Neuronal stem cell (in vitro differentiated cells): ENCODE results near the gene GMNN.
"Not testable (repeated sequence)": the region's sequence is repeated elsewhere in the genome, so short reads cannot be mapped to it uniquely, and the experiment has no call there.

Experiments
- DNase-seq: peaks from one replicate; pipeline ENCODE4 v3.0.0-alpha.2; 2013; ENCODE audit warnings: low spot score
- H2AFZ ChIP-seq: one replicate; pipeline ENCODE4 v1.6.1; 2013; ENCODE audit warnings: mild to moderate bottlenecking, low read length, inconsistent platforms
- H2AK5ac ChIP-seq: 2 replicates; pipeline ENCODE4 v1.6.1; 2013; ENCODE audit warnings: low read depth, mild to moderate bottlenecking, inconsistent platforms, low read length, moderate library complexity, mixed read lengths
- H2BK120ac ChIP-seq: 2 replicates; pipeline ENCODE4 v1.6.1; 2013; ENCODE audit warnings: low read depth, mild to moderate bottlenecking, inconsistent platforms, low read length, moderate library complexity, mixed read lengths
- H2BK12ac ChIP-seq: one replicate; pipeline ENCODE4 v1.6.1; 2013; ENCODE audit warnings: low read length, inconsistent platforms
- H2BK15ac ChIP-seq: 2 replicates; pipeline ENCODE4 v1.6.1; 2013; ENCODE audit warnings: mild to moderate bottlenecking, low read length, inconsistent platforms, mixed read lengths
- H2BK5ac ChIP-seq: one replicate; pipeline ENCODE4 v1.6.1; 2013; ENCODE audit warnings: inconsistent platforms, mild to moderate bottlenecking, low read length, moderate library complexity
- H3K14ac ChIP-seq: one replicate; pipeline ENCODE4 v1.6.1; 2013; ENCODE audit warnings: low read length, inconsistent platforms
- H3K18ac ChIP-seq: 2 replicates; pipeline ENCODE4 v1.6.1; 2013; ENCODE audit warnings: low read length, inconsistent platforms
- H3K23ac ChIP-seq: 2 replicates; pipeline ENCODE4 v1.6.1; 2013; ENCODE audit warnings: low read depth, mild to moderate bottlenecking, mixed read lengths, low read length, inconsistent platforms; ENCODE audit not compliant: poor library complexity
- H3K27ac ChIP-seq: replicated peaks from 3 replicates; pipeline ENCODE4 v1.5.1; 2013; ENCODE audit warnings: low read length, inconsistent platforms
- H3K27me3 ChIP-seq, 3 experiments: 2 replicates each; pipeline ENCODE4 v1.6.1; 2013; ENCODE audit warnings: low read length in 3 of 3, mild to moderate bottlenecking in 2 of 3, inconsistent platforms in 1 of 3, low read depth in 1 of 3, mixed read lengths in 1 of 3, moderate library complexity in 1 of 3; ENCODE audit not compliant: control insufficient read depth in 3 of 3, insufficient read depth in 3 of 3
- H3K36me3 ChIP-seq, 2 donors: replicated peaks in 1 of 2; 2 replicates each; pipeline ENCODE4 v1.6.1; 2013; ENCODE audit warnings: low read length in 2 of 2; ENCODE audit not compliant: control insufficient read depth in 2 of 2, insufficient read depth in 2 of 2
- H3K4ac ChIP-seq: 2 replicates; pipeline ENCODE4 v1.6.1; 2013; ENCODE audit warnings: inconsistent platforms, mild to moderate bottlenecking, low read length, moderate library complexity
- H3K4me1 ChIP-seq, 2 donors: 1 replicate in 1 of 2; 2 replicates in 1 of 2; pipeline ENCODE4 v1.6.1; 2013; ENCODE audit warnings: low read length in 2 of 2, low read depth in 1 of 2; ENCODE audit not compliant: control insufficient read depth in 2 of 2, insufficient read depth in 1 of 2
- H3K4me2 ChIP-seq: one replicate; pipeline ENCODE4 v1.6.1; 2013; ENCODE audit warnings: mild to moderate bottlenecking, low read length, inconsistent platforms; ENCODE audit not compliant: insufficient read depth, poor library complexity, severe bottlenecking
- H3K4me3 ChIP-seq, 2 donors: 2 replicates each; pipeline ENCODE4 v1.5.1; 2013; ENCODE audit warnings: low read length in 2 of 2, mild to moderate bottlenecking in 2 of 2, inconsistent platforms in 1 of 2, moderate library complexity in 1 of 2
- H3K79me1 ChIP-seq: one replicate; pipeline ENCODE4 v1.6.1; 2013; ENCODE audit warnings: low read depth, mild to moderate bottlenecking, inconsistent platforms, low read length, moderate library complexity
- H3K9ac ChIP-seq: one replicate; pipeline ENCODE4 v1.6.1; 2013; ENCODE audit warnings: mild to moderate bottlenecking, low read depth, low read length, inconsistent platforms; ENCODE audit not compliant: poor library complexity
- H3K9me3 ChIP-seq, 2 donors: replicated peaks in 1 of 2; 2 replicates each; pipeline versions ENCODE3 to v1.6.1; 2013; ENCODE audit warnings: low read length in 2 of 2, mild to moderate bottlenecking in 2 of 2, inconsistent platforms in 1 of 2, low read depth in 1 of 2, mixed read lengths in 1 of 2, moderate library complexity in 1 of 2; ENCODE audit not compliant: control insufficient read depth in 2 of 2, insufficient read depth in 1 of 2
- H4K8ac ChIP-seq: one replicate; pipeline ENCODE4 v1.6.1; 2013; ENCODE audit warnings: low read depth, mild to moderate bottlenecking, inconsistent platforms, low read length, moderate library complexity
- H4K91ac ChIP-seq: one replicate; pipeline ENCODE4 v1.6.1; 2013; ENCODE audit warnings: low read length, low read depth, mild to moderate bottlenecking, inconsistent platforms; ENCODE audit not compliant: poor library complexity
- WGBS, 2 donors: extraction: QIAGEN DNeasy Blood & Tissue Kit; methylation state at CpG; one replicate each; pipeline ENCODE4 v1.1.7; 2013; ENCODE audit warnings: missing lambda C conversion rate in 2 of 2, mixed read lengths in 1 of 2; ENCODE audit not compliant: insufficient read length in 2 of 2, insufficient replicate concordance in 1 of 2; ENCODE audit errors: extremely low coverage in 2 of 2; 5-methylcytosine and 5-hydroxymethylcytosine counted together

Gene GMNN

GRCh38 chr6:24764833-24765828, 9.6 kb upstream of the GMNN start:
- not testable (repeated sequence) for H3K27ac ChIP-seq, H3K14ac ChIP-seq, DNase-seq, H2BK5ac ChIP-seq, H3K4me3 ChIP-seq, H2BK15ac ChIP-seq, H3K4me1 ChIP-seq, H3K4ac ChIP-seq, H3K9ac ChIP-seq, H3K36me3 ChIP-seq, H3K27me3 ChIP-seq, H3K79me1 ChIP-seq, H4K91ac ChIP-seq, H2AK5ac ChIP-seq, H3K4me2 ChIP-seq, H2BK120ac ChIP-seq, H4K8ac ChIP-seq, H3K18ac ChIP-seq, H3K9me3 ChIP-seq, H3K23ac ChIP-seq
- Histone ChIP-seq H2AFZ (peak overlapping the region; percentile 64), H2BK12ac (peak overlapping the region; percentile 1)
- no CpG with 5 or more reads among the region's 20 CpGs for WGBS, 2 donors

- H2BK5ac ChIP-seq, H3K4me2 ChIP-seq, DNase-seq, H2BK12ac ChIP-seq, H3K27me3 ChIP-seq, H3K23ac ChIP-seq, H2AK5ac ChIP-seq, H3K27ac ChIP-seq, H3K14ac ChIP-seq, H3K18ac ChIP-seq, H4K91ac ChIP-seq, H3K4ac ChIP-seq, H3K9me3 ChIP-seq, H3K36me3 ChIP-seq, H3K4me3 ChIP-seq, H3K79me1 ChIP-seq, H3K9ac ChIP-seq, H3K4me1 ChIP-seq, H4K8ac ChIP-seq, H2BK15ac ChIP-seq, H2BK120ac ChIP-seq: not testable (repeated sequence)
- WGBS, 2 donors: no CpG with 5 or more reads among the region's 26 CpGs
- H2AFZ ChIP-seq: peak overlapping the region; percentile 35
These were observed 8.8 kb upstream of the GMNN start for GRCh38 chr6:24765968-24766367.

GRCh38 chr6:24766680-24767462, 7.9 kb upstream of the GMNN start:
- Histone ChIP-seq H3K9me3 (no peaks in the 10 kb centered on the region), H2BK15ac (no peak overlapping the region), H2AFZ (no peak overlapping the region), H4K8ac (no peak overlapping the region), H4K91ac (no peak overlapping the region), H3K79me1 (no peaks in the 10 kb centered on the region), H3K14ac (no peak overlapping the region), H3K4me3 (no peak overlapping the region), H3K36me3 (no peaks in the 10 kb centered on the region), H2AK5ac (no peak overlapping the region), H3K27me3 (no peaks in the 10 kb centered on the region), H2BK120ac (no peak overlapping the region), H3K4ac (no peak overlapping the region), H3K4me1 (no peaks in the 10 kb centered on the region), H2BK5ac (no peak overlapping the region), H2BK12ac (no peak overlapping the region), H3K18ac (no peak overlapping the region), H3K27ac (no peak overlapping the region), H3K23ac (no peak overlapping the region), H3K4me2 (no peak overlapping the region), H3K9ac (no peak overlapping the region)
- WGBS, 2 donors: no CpG with 5 or more reads among the region's 9 CpGs
- DNase-seq: no peak

- Histone ChIP-seq H3K14ac (no peak overlapping the region), H2BK15ac (no peak overlapping the region), H3K4me1 (no peaks in the 10 kb centered on the region), H4K8ac (no peak overlapping the region), H2AK5ac (no peak overlapping the region), H3K79me1 (no peaks in the 10 kb centered on the region), H2BK120ac (no peak overlapping the region), H2AFZ (no peak overlapping the region), H3K36me3 (no peaks in the 10 kb centered on the region), H2BK5ac (no peak overlapping the region), H3K9me3 (no peaks in the 10 kb centered on the region), H2BK12ac (no peak overlapping the region), H3K4me3 (no peak overlapping the region), H3K18ac (no peak overlapping the region), H3K23ac (no peak overlapping the region), H3K4me2 (no peak overlapping the region), H3K9ac (no peak overlapping the region), H3K27ac (no peak overlapping the region), H4K91ac (no peak overlapping the region), H3K27me3 (no peaks in the 10 kb centered on the region), H3K4ac (no peak overlapping the region)
- WGBS, 2 donors: no CpG with 5 or more reads among the region's 5 CpGs
- DNase-seq: no peak
These were observed 6.4 kb upstream of the GMNN start for GRCh38 chr6:24768361-24768760.
